ENCODE results near the gene PLPPR4.

The PLPPR4 gene

DNA sequence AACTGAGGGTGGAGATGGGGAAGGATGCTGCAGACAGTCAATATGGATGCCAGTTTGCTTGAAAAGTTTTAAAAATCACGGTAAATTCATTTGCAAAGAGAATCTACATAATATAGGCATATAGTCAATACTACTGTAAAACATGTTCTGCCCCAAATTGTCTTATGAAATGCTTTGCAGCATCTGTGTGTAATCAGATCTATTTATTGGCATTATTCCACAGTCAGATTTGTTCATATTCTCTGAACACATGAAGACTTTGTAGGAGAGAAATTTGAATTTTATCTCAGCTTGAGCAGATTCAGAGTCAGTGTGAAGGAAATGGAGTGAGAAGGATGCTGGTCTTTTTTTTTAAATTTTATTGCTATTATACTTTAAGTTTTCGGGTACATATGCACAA lies 88.5 kb downstream of the PLPPR4 start:
- no peak for DNase-seq

DNA sequence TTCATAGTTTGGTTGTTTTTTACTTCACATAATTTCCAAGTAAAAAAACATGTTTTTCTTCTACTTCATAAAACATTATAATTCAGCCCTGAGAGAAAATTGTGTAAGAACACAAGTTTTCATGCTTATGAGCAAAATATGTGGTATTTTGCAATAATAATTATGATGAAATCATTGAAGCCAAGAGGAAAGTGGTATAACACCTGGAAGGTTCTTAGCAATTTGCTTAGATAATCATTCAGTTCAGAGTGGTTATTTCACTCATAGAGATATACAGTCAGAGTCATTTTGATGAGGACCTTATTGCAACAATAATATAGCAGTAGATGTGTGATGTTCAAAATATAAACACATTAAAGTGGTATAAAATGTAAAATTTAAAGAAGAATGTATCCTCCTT lies 94.5 kb downstream of the PLPPR4 start:
- DNase-seq: no peak
